ENCODE data around the gene ANXA4.

- TF ChIP-seq REST (IDR thresholded peaks at IDR 0.05; ENCODE audit: low read depth, low read length): no peak
- no peak for TF ChIP-seq CTCF (IDR thresholded peaks at IDR 0.05)
- TF ChIP-seq RAD21 (IDR thresholded peaks at IDR 0.05; ENCODE audit: low read length): no peak
- no peak for TF ChIP-seq POLR2AphosphoS5 (IDR thresholded peaks at IDR 0.05; ENCODE audit: low read depth, low read length)
- no peak for TF ChIP-seq YY1 (IDR thresholded peaks at IDR 0.05; ENCODE audit: low read depth)
- TF ChIP-seq MEF2A (IDR thresholded peaks at IDR 0.05; ENCODE audit: borderline replicate concordance, low read depth): no peak
- no peak for TF ChIP-seq RFX5 (IDR thresholded peaks at IDR 0.05; ENCODE audit: low read length)
- no peak for TF ChIP-seq EZH2phosphoT487 (IDR thresholded peaks at IDR 0.05; ENCODE audit: borderline replicate concordance, low read depth)
- TF ChIP-seq MXI1 (IDR thresholded peaks at IDR 0.05; ENCODE audit: low read depth, low read length): no peak
Observed at GRCh38 chr2:69753659-69754363, 11.9 kb downstream of the ANXA4 start.

Measured in SK-N-SH (cell line).